H1 (cell line): ENCODE data around the gene TMEM255B. TPM values are rescaled to one million over a fixed set of nuclear protein-coding genes. Genes with fewer than 3 reads are reported as not detected.

Source experiments
- CTCF ChIA-PET: fragments of 300-600 bp; sonication (Branson Sonifier 250); formaldehyde crosslinking; loops from one replicate; lab custom pipeline; 2021; ENCODE audit not compliant: partially characterized antibody; lab: Charles Lee
- POLR2A ChIA-PET: fragments of 300-600 bp; sonication (Branson Sonifier 250); formaldehyde crosslinking; loops from one replicate; lab custom pipeline; 2021; ENCODE audit warnings: inconsistent platforms; ENCODE audit not compliant: partially characterized antibody; lab: Charles Lee
- DNase-seq, 2 experiments: peaks; one replicate each; pipeline versions ENCODE4 v3.0.0 to v3.0.0-alpha.2; 2010 to 2022; ENCODE audit warnings: low spot score in 2 of 2, low read depth in 1 of 2, mixed read lengths in 1 of 2
- FAIRE-seq: peaks from 2 replicates; lab custom pipeline; 2011; peaks lifted over from hg19 to GRCh38; lab: Jason Lieb, UNC
- H2AFZ ChIP-seq: 2 replicates; pipeline ENCODE4 v1.8.1; 2012; ENCODE audit warnings: low read length, inconsistent platforms
- H2AK5ac ChIP-seq: 2 replicates; pipeline ENCODE4 v1.6.1; 2013; ENCODE audit warnings: low read depth, low read length
- H2BK120ac ChIP-seq: replicated peaks from 2 replicates; pipeline ENCODE3; 2013; ENCODE audit warnings: low read depth, low read length, inconsistent platforms
- H2BK12ac ChIP-seq: 2 replicates; pipeline ENCODE4 v1.6.1; 2013; ENCODE audit warnings: low read depth, low read length
- H2BK15ac ChIP-seq: 2 replicates; pipeline ENCODE4 v1.6.1; 2013; ENCODE audit warnings: low read length
- H2BK20ac ChIP-seq: 2 replicates; pipeline ENCODE4 v1.6.1; 2013; ENCODE audit warnings: low read length
- H2BK5ac ChIP-seq: 2 replicates; pipeline ENCODE4 v1.6.1; 2013; ENCODE audit warnings: low read depth, low read length
- H3K14ac ChIP-seq: 2 replicates; pipeline ENCODE4 v1.6.1; 2013; ENCODE audit warnings: inconsistent platforms; ENCODE audit not compliant: insufficient read length
- H3K18ac ChIP-seq: 2 replicates; pipeline ENCODE4 v1.6.1; 2013; ENCODE audit warnings: low read length; ENCODE audit errors: extremely low read depth
- H3K23ac ChIP-seq: 2 replicates; pipeline ENCODE4 v1.6.1; 2013; ENCODE audit warnings: inconsistent platforms; ENCODE audit not compliant: insufficient read length
- H3K23me2 ChIP-seq: 2 replicates; pipeline ENCODE4 v1.6.1; 2013; ENCODE audit warnings: low read depth, low read length
- H3K27ac ChIP-seq: 2 replicates; pipeline ENCODE4 v1.6.1; 2011; ENCODE audit warnings: low read depth, low read length, inconsistent platforms
- H3K27me3 ChIP-seq, 4 experiments: replicated peaks in 1 of 4; 1 replicate in 1 of 4; 2 replicates in 3 of 4; pipeline versions ENCODE4 v1.6.1 to v1.8.1; 2011 to 2013; ENCODE audit warnings: low read length in 3 of 4, mild to moderate bottlenecking in 3 of 4, inconsistent platforms in 2 of 4, mixed read lengths in 2 of 4, moderate library complexity in 1 of 4; ENCODE audit not compliant: control insufficient read depth in 3 of 4, insufficient read depth in 3 of 4; ENCODE audit errors: extremely low read depth in 1 of 4
- H3K36me3 ChIP-seq, 4 experiments: 2 replicates each; pipeline versions ENCODE4 v1.6.1 to v1.8.1; 2011 to 2013; ENCODE audit warnings: mild to moderate bottlenecking in 4 of 4, low read length in 3 of 4, moderate library complexity in 2 of 4, control low read depth in 1 of 4, inconsistent platforms in 1 of 4; ENCODE audit not compliant: insufficient read depth in 4 of 4, control insufficient read depth in 2 of 4
- H3K4ac ChIP-seq: replicated peaks from 2 replicates; pipeline ENCODE3; 2013; ENCODE audit warnings: low read length, low read depth, mixed read lengths, inconsistent platforms; ENCODE audit not compliant: insufficient read length
- H3K4me1 ChIP-seq, 4 experiments: replicated peaks in 1 of 4; 1 replicate in 1 of 4; 2 replicates in 3 of 4; pipeline versions ENCODE4 v1.6.1 to v1.8.1; 2011 to 2013; ENCODE audit warnings: low read length in 3 of 4, inconsistent platforms in 2 of 4, mixed read lengths in 1 of 4; ENCODE audit not compliant: insufficient read depth in 4 of 4, control insufficient read depth in 3 of 4
- H3K4me2 ChIP-seq, 2 experiments: 2 replicates each; pipeline versions ENCODE4 v1.6.1 to v1.8.1; 2011 to 2013; ENCODE audit warnings: low read depth in 2 of 2, low read length in 2 of 2, control low read depth in 1 of 2, inconsistent platforms in 1 of 2, mild to moderate bottlenecking in 1 of 2; ENCODE audit not compliant: insufficient read depth in 1 of 2
- H3K4me3 ChIP-seq, 4 experiments: fragments of 200-600, 300-600 bp in 1 of 4; sonication (generic), shearing (Covaris generic), sonication (Bioruptor Twin) in 1 of 4; 2 replicates each; pipeline versions ENCODE4 v1.5.1 to v1.8.1; 2011 to 2016; ENCODE audit warnings: low read length in 4 of 4, low read depth in 3 of 4, control low read depth in 2 of 4, inconsistent platforms in 2 of 4, mild to moderate bottlenecking in 2 of 4, mixed read lengths in 1 of 4, moderate library complexity in 1 of 4; ENCODE audit not compliant: insufficient read depth in 2 of 4; ENCODE audit errors: extremely low read depth in 1 of 4
- H3K56ac ChIP-seq: replicated peaks from 2 replicates; pipeline ENCODE3; 2013; ENCODE audit warnings: low read depth, mild to moderate bottlenecking, mixed read lengths, low read length, inconsistent platforms; ENCODE audit not compliant: insufficient read length
- H3K79me1 ChIP-seq: 2 replicates; pipeline ENCODE4 v1.6.1; 2013; ENCODE audit warnings: low read depth, low read length, control low read depth
- H3K79me2 ChIP-seq, 2 experiments: 2 replicates each; pipeline versions ENCODE4 v1.6.1 to v1.8.1; 2012 to 2013; ENCODE audit warnings: low read length in 2 of 2, mild to moderate bottlenecking in 2 of 2, inconsistent platforms in 1 of 2; ENCODE audit not compliant: insufficient read depth in 2 of 2, control insufficient read depth in 1 of 2
- H3K9ac ChIP-seq, 4 experiments: replicated peaks in 1 of 4; 1 replicate in 1 of 4; 2 replicates in 3 of 4; pipeline versions ENCODE4 v1.6.1 to v1.8.1; 2011 to 2013; ENCODE audit warnings: low read depth in 3 of 4, low read length in 3 of 4, control low read depth in 2 of 4, mild to moderate bottlenecking in 2 of 4, moderate library complexity in 2 of 4, inconsistent platforms in 1 of 4; ENCODE audit errors: extremely low read depth in 1 of 4
- H3K9me3 ChIP-seq, 2 experiments: 2 replicates each; pipeline versions ENCODE4 v1.6.1 to v1.8.1; 2012 to 2013; ENCODE audit warnings: mild to moderate bottlenecking in 2 of 2, moderate library complexity in 2 of 2, control low read depth in 1 of 2, inconsistent platforms in 1 of 2, low read depth in 1 of 2, low read length in 1 of 2, mixed read lengths in 1 of 2; ENCODE audit not compliant: insufficient read depth in 2 of 2
- H4K20me1 ChIP-seq, 2 experiments: replicated peaks in 1 of 2; 2 replicates each; pipeline versions ENCODE3 to v1.8.1; 2011 to 2013; ENCODE audit warnings: inconsistent platforms in 2 of 2, low read length in 2 of 2, mild to moderate bottlenecking in 1 of 2; ENCODE audit not compliant: insufficient read depth in 2 of 2, control insufficient read depth in 1 of 2
- H4K5ac ChIP-seq: 2 replicates; pipeline ENCODE4 v1.6.1; 2013; ENCODE audit warnings: low read length, low read depth, mixed read lengths, inconsistent platforms; ENCODE audit not compliant: insufficient read length
- H4K8ac ChIP-seq: 2 replicates; pipeline ENCODE4 v1.8.0; 2013; ENCODE audit warnings: mild to moderate bottlenecking, moderate library complexity, low read length, inconsistent platforms; ENCODE audit not compliant: insufficient read depth; ENCODE audit errors: extremely low read depth
- H4K91ac ChIP-seq: replicated peaks from 2 replicates; pipeline ENCODE3; 2013; ENCODE audit warnings: low read length, mixed read lengths, inconsistent platforms; ENCODE audit not compliant: insufficient read length
- KDM1A ChIP-seq: fragments of 200-600, 300-600 bp; sonication (generic); IDR thresholded peaks from 2 replicates; pipeline ENCODE4 v1.7.1; 2016; ENCODE audit warnings: mild to moderate bottlenecking, low read length, borderline replicate concordance
- MAFK ChIP-seq: IDR thresholded peaks from 2 replicates; pipeline ENCODE4 v1.6.1; 2012; ENCODE audit warnings: low read depth, mild to moderate bottlenecking, improper control_type of control experiment, low read length
- WGBS, 2 experiments: shearing (Covaris generic) in 1 of 2; methylation state at CpG; one replicate each; pipeline versions ENCODE4 v1.1.6 to v1.1.7; 2013 to 2015; ENCODE audit warnings: low lambda C conversion rate in 2 of 2, mixed read lengths in 2 of 2, inconsistent platforms in 1 of 2, low coverage in 1 of 2, missing lambda C conversion rate in 1 of 2; ENCODE audit not compliant: insufficient replicate concordance in 2 of 2, insufficient coverage in 1 of 2, insufficient read length in 1 of 2; ENCODE audit errors: extremely low coverage in 1 of 2, missing lambda C conversion rate in 1 of 2; 5-methylcytosine and 5-hydroxymethylcytosine counted together
- polyA plus RNA-seq, 7 experiments: library from polyadenylated mRNA; depleted of rRNA in 3 of 7; stranded (reverse) in 5 of 7; unstranded in 2 of 7; fragments of >200 nt in 5 of 7; fragments of 200-250 nt in 2 of 7; gene quantifications; 1 replicate in 5 of 7; 2 replicates in 1 of 7; 4 replicates in 1 of 7; pipeline versions ENCODE4 v1.2.1 to v1.2.3, GENCODE V29; 2011 to 2013; ENCODE audit warnings: missing spikeins in 2 of 7, mixed read lengths in 2 of 7
- total RNA-seq: library from RNA; stranded (reverse); fragmentation: NEBNext Ultra II Directional; extraction: Animal tissue kit (Norgen Biotek cat#: 25700); gene quantifications from 2 replicates; pipeline ENCODE4 v1.2.1, GENCODE V29; 2021

Gene TMEM255B
- total and polyA plus RNA-seq, 2 of the 8 experiments (the other 6 are each of a cell fraction or from before 2014, with no cell fraction given), result 3.4 to 4.4 TPM

GRCh38 chr13:113812178-113813040 lies 53.4 kb downstream of the TMEM255B start:
- no peak for TF ChIP-seq KDM1A
- TF ChIP-seq MAFK, result no peak
- Histone ChIP-seq H3K4me2 (no peak overlapping the region), H2BK120ac (no peak overlapping the region), H3K79me2 (no peaks in the 10 kb centered on the region), H2BK5ac (no peak overlapping the region), H2AK5ac (no peak overlapping the region), H3K27ac (no peak overlapping the region), H4K91ac (no peak overlapping the region), H4K20me1 (peaks cover 0 to 2% of the 10 kb centered on the region in 2 experiments), H2BK12ac (no peak overlapping the region), H3K23ac (no peak overlapping the region), H2BK20ac (no peak overlapping the region), H2AFZ (no peak overlapping the region), H3K18ac (no peak overlapping the region), H3K9me3 (peaks cover 0 to 8% of the 10 kb centered on the region in 2 experiments; a peak in 2 of 4 replicates), H4K8ac (peak overlapping the region; percentile 5; the same call in 1 of the 2 replicates), H3K9ac (no peak overlapping the region), H3K4me1 (no peaks in the 10 kb centered on the region), H2BK15ac (no peak overlapping the region), H3K4ac (no peak overlapping the region), H3K14ac (no peak overlapping the region), H3K23me2 (no peaks in the 10 kb centered on the region), H3K36me3 (no peaks in the 10 kb centered on the region), H4K5ac (no peak overlapping the region), H3K79me1 (no peaks in the 10 kb centered on the region), H3K56ac (no peak overlapping the region), H3K4me3 (no peak overlapping the region), H3K27me3 (no peaks in the 10 kb centered on the region)
- CTCF ChIA-PET, result interaction anchor here (0.6 to 2.8 kb wide), 6 partner anchors 9 to 433 kb away, joined by 3 to 24 read pairs (median 3); no protein-coding TSS in a partner anchor
- DNase-seq (no peak), FAIRE-seq (no peak)
- WGBS, 2 experiments, result 79% methylated on average over 43 of the region's 51 CpGs; no CpG with 5 or more reads in 1 of the 2 experiments
- POLR2A ChIA-PET, result interaction anchor here (0.8 to 1.9 kb wide), 2 partner anchors 8 to 25 kb away, joined by 3 to 5 read pairs; no protein-coding TSS in a partner anchor
